HepG2 (cell line): ENCODE measurements around the gene PRDX2. TPM values are rescaled to one million over a fixed set of nuclear protein-coding genes. Genes with fewer than 3 reads are reported as not detected.

Experiments
- ARNTL ChIP-seq: sonication (generic); formaldehyde crosslinking; IDR thresholded peaks from 2 replicates; pipeline ENCODE4 v1.4.0; 2020; ENCODE audit warnings: mild to moderate bottlenecking, missing genetic modification reagents
- CEBPB ChIP-seq: IDR thresholded peaks from 2 replicates; pipeline ENCODE4 v1.6.1; 2011; ENCODE audit warnings: low read depth, low read length, improper control_type of control experiment, borderline replicate concordance
- DNMT3B ChIP-seq: conservative IDR thresholded peaks from 2 replicates; pipeline ENCODE4 v1.6.1; 2016; ENCODE audit warnings: missing biosample characterization, control low read depth
- EP300 ChIP-seq, 3 experiments: sonication (generic) in 1 of 3; formaldehyde crosslinking in 1 of 3; IDR thresholded peaks; 2 replicates each; pipeline versions ENCODE4 v1.5.1 to v1.6.1; 2011 to 2020; ENCODE audit warnings: low read depth in 2 of 3, low read length in 2 of 3, borderline replicate concordance in 1 of 3, improper control_type of control experiment in 1 of 3, mild to moderate bottlenecking in 1 of 3, missing genetic modification reagents in 1 of 3, moderate library complexity in 1 of 3
- GTF3A ChIP-seq: sonication (generic); formaldehyde crosslinking; conservative IDR thresholded peaks from 2 replicates; pipeline ENCODE4 v1.4.0; 2020; ENCODE audit warnings: mild to moderate bottlenecking, missing genetic modification reagents
- HMG20B ChIP-seq: conservative IDR thresholded peaks from 2 replicates; pipeline ENCODE4 v1.6.1; 2016; ENCODE audit warnings: missing genetic modification reagents, missing compliant biosample characterization
- PHB2 ChIP-seq: fragments of 450-650 bp; IDR thresholded peaks from 2 replicates; pipeline ENCODE4 v1.6.1; 2018; ENCODE audit not compliant: partially characterized antibody
- RBM22 ChIP-seq: fragments of 200-400 bp; formaldehyde crosslinking; optimal IDR thresholded peaks from 2 replicates; pipeline ENCODE3; 2017; ENCODE audit warnings: mild to moderate bottlenecking, low read length, moderate library complexity
- STAG1 ChIP-seq: sonication (generic); formaldehyde crosslinking; IDR thresholded peaks from 2 replicates; pipeline ENCODE4 v1.4.0; 2020; ENCODE audit warnings: missing genetic modification reagents
- TBX2 ChIP-seq: sonication (generic); formaldehyde crosslinking; IDR thresholded peaks from 2 replicates; pipeline ENCODE4 v1.5.0; 2020; ENCODE audit warnings: missing genetic modification reagents, mild to moderate bottlenecking, borderline replicate concordance
- TEAD3 ChIP-seq: optimal IDR thresholded peaks from 2 replicates; pipeline ENCODE3; 2016; ENCODE audit warnings: borderline replicate concordance
- YY1 ChIP-seq: IDR thresholded peaks from 2 replicates; pipeline ENCODE4 v1.6.1; 2011; ENCODE audit warnings: low read length, low read depth, moderate library complexity, mild to moderate bottlenecking; ENCODE audit not compliant: insufficient read depth, insufficient replicate concordance
- ZBTB38 ChIP-seq: sonication (generic); formaldehyde crosslinking; IDR thresholded peaks from 2 replicates; pipeline ENCODE4 v1.5.1; 2020; ENCODE audit warnings: mild to moderate bottlenecking, missing genetic modification reagents
- ZC3H13 ChIP-seq: sonication (generic); formaldehyde crosslinking; IDR thresholded peaks from 2 replicates; pipeline ENCODE4 v1.8.1; 2023; ENCODE audit warnings: mild to moderate bottlenecking, missing genetic modification reagents, moderate library complexity
- ZFAT ChIP-seq: sonication (generic); formaldehyde crosslinking; conservative IDR thresholded peaks from 2 replicates; pipeline ENCODE4 v1.8.1; 2023; ENCODE audit warnings: missing genetic modification reagents, inconsistent platforms
- ZNF263 ChIP-seq: sonication (generic); formaldehyde crosslinking; IDR thresholded peaks from 2 replicates; pipeline ENCODE4 v1.4.0; 2020; ENCODE audit warnings: missing genetic modification reagents
- ZNF367 ChIP-seq: sonication (generic); formaldehyde crosslinking; IDR thresholded peaks from 2 replicates; pipeline ENCODE4 v1.4.0; 2020; ENCODE audit warnings: missing genetic modification reagents, borderline replicate concordance
- ZNF451 ChIP-seq: sonication (generic); formaldehyde crosslinking; IDR thresholded peaks from 2 replicates; pipeline ENCODE4 v1.5.0; 2020; ENCODE audit warnings: mild to moderate bottlenecking, missing genetic modification reagents
- ZNF549 ChIP-seq: sonication (generic); formaldehyde crosslinking; IDR thresholded peaks from 2 replicates; pipeline ENCODE4 v1.5.0; 2020; ENCODE audit warnings: missing genetic modification reagents
- ZNF629 ChIP-seq: sonication (generic); formaldehyde crosslinking; conservative IDR thresholded peaks from 2 replicates; pipeline ENCODE4 v1.5.0; 2020; ENCODE audit warnings: missing genetic modification reagents
- ZNF660 ChIP-seq: sonication (generic); formaldehyde crosslinking; IDR thresholded peaks from 2 replicates; pipeline ENCODE4 v1.5.1; 2020; ENCODE audit warnings: mild to moderate bottlenecking, low read depth, missing genetic modification reagents, borderline replicate concordance
- ZNF790 ChIP-seq: sonication (generic); formaldehyde crosslinking; IDR thresholded peaks from 2 replicates; pipeline ENCODE4 v1.8.0; 2022; ENCODE audit warnings: missing genetic modification reagents, mild to moderate bottlenecking, borderline replicate concordance
- polyA plus RNA-seq, 8 experiments: library from polyadenylated mRNA; depleted of rRNA in 3 of 8; stranded (reverse) in 7 of 8; unstranded in 1 of 8; fragments of >200 nt; fragmentation: Illumina TruSeq in 4 of 8; extraction: Trizol in 4 of 8; gene quantifications; 2 replicates each; pipeline versions ENCODE4 v1.2.1 to v1.2.3, GENCODE V29; 2011 to 2016; ENCODE audit warnings: low read depth in 4 of 8, missing spikeins in 1 of 8, mixed read lengths in 1 of 8; ENCODE audit not compliant: insufficient read depth in 1 of 8
- total RNA-seq, 5 experiments: library from RNA; depleted of rRNA; stranded (reverse); fragments of >200 nt; fragmentation: Illumina TruSeq; extraction: Trizol; gene quantifications; 2 replicates each; pipeline ENCODE4 v1.2.3, GENCODE V29; 2016; ENCODE audit warnings: low read depth in 1 of 5
- TF ChIP-seq, protein P1 (sequence below): IDR thresholded peaks from 2 replicates; pipeline ENCODE4 v1.6.1; 2016; ENCODE audit warnings: mild to moderate bottlenecking, missing biosample characterization, missing genetic modification reagents
- TF ChIP-seq, protein P2 (sequence below): sonication (generic); formaldehyde crosslinking; IDR thresholded peaks from 2 replicates; pipeline ENCODE4 v1.8.0; 2022; ENCODE audit warnings: missing genetic modification reagents, low read depth, mild to moderate bottlenecking, borderline replicate concordance
- TF ChIP-seq, protein P3 (sequence below): IDR thresholded peaks from 2 replicates; pipeline ENCODE4 v1.6.1; 2018; ENCODE audit warnings: missing genetic modification reagents, mild to moderate bottlenecking, missing compliant biosample characterization
- TF ChIP-seq, protein P4 (sequence below): sonication (generic); formaldehyde crosslinking; IDR thresholded peaks from 2 replicates; pipeline ENCODE4 v1.5.1; 2020; ENCODE audit warnings: missing genetic modification reagents, mild to moderate bottlenecking, borderline replicate concordance
- TF ChIP-seq, protein P5 (sequence below): sonication (generic); formaldehyde crosslinking; IDR thresholded peaks from 2 replicates; pipeline ENCODE4 v1.5.0; 2020; ENCODE audit warnings: missing genetic modification reagents, mild to moderate bottlenecking, borderline replicate concordance

PRDX2 gene
- total and polyA plus RNA-seq, 2 of the 13 experiments (the other 11 are each of a cell fraction or from before 2014, with no cell fraction given) = 218 to 381 TPM

DNA sequence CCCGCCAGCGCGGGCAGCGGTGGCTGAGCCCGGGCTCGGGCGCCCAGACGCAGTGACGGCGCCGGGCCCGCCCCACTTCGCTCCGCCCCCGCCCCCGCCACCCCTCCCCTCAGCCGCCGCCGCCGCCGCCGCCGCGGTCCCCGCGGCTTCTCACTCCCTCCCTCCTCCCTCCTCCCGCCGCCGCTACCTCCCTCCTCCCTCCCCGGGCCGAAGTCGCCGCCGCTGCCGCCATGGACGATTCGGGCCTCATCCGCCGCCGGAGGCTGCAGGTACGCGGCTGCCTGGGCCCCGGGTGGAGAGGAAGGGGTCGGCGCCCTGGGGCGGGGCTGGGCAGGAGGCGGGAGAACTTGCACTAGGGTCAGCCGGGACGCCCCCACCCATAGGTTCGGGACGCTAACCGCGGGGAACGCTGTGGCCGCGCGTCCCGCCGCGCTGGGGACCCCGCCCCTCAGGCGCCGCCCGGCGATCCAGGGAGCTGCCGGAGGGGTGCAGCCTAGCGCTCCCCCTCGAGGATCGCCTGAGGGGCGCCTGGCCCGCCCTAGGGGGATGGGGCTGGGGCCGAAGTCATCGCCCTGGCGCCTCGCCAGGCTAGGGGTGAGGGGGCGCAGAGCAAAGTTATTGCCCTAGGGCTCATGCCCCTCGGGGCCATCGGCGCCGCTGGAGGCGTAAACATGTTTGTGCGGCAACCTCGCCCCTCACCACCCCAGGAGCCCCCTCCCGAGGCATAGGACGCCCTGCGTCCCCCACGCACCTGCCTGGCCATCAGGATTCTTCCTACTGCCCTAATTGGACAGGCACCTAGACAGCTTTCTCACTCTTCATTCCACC is 32.4 kb upstream of the PRDX2 start (continued):
- peak; percentile 13 for TF ChIP-seq YY1
- no peak for TF ChIP-seq PHB2
- TF ChIP-seq ARNTL (CRISPR knock-in tag) = no peak
- no peak for TF ChIP-seq DNMT3B
- TF ChIP-seq HMG20B (CRISPR knock-in tag) = no peak
- TF ChIP-seq ZNF451 (CRISPR knock-in tag) = no peak
- TF ChIP-seq ZNF629 (CRISPR knock-in tag) = no peak
- no peak for TF ChIP-seq GTF3A (CRISPR knock-in tag)
- TF ChIP-seq ZNF660 = no peak
- TF ChIP-seq ZNF263 = peak; percentile 80
- TF ChIP-seq TBX2 (CRISPR knock-in tag) = 0 out of 2 replicates have a peak, but pooled peaks have one; percentile 17
- no peak for TF ChIP-seq TEAD3 (CRISPR knock-in tag)
- TF ChIP-seq, protein P1, sequence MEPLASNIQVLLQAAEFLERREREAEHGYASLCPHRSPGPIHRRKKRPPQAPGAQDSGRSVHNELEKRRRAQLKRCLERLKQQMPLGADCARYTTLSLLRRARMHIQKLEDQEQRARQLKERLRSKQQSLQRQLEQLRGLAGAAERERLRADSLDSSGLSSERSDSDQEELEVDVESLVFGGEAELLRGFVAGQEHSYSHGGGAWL (CRISPR knock-in tag) = no peak
- no peak for TF ChIP-seq ZNF790 (CRISPR knock-in tag)
- TF ChIP-seq, protein P2, sequence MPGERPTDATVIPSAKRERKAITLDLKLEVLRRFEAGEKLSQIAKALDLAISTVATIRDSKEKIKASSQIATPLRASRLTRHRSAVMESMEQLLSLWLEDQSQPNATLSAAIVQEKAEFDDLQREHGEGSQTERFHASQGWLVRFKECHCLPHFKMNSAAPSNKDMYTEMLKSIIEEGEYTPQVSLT (CRISPR knock-in tag) = no peak
- TF ChIP-seq ZNF367 (CRISPR knock-in tag) = no peak
- no peak for TF ChIP-seq RBM22
- TF ChIP-seq CEBPB = no peak
- TF ChIP-seq EP300 (IDR thresholded peaks at IDR 0.05; ENCODE audit: low read depth in 2 of 2, low read length in 2 of 2) = no peak
- TF ChIP-seq EP300 (CRISPR knock-in tag; IDR thresholded peaks at IDR 0.05; ENCODE audit: borderline replicate concordance) = no peak
- no peak for TF ChIP-seq STAG1 (CRISPR knock-in tag)
- no peak for TF ChIP-seq ZNF549 (CRISPR knock-in tag)
- TF ChIP-seq ZBTB38 = no peak
- no peak for TF ChIP-seq ZC3H13 (CRISPR knock-in tag)
- no peak for TF ChIP-seq ZFAT (CRISPR knock-in tag)
- TF ChIP-seq, protein P3, sequence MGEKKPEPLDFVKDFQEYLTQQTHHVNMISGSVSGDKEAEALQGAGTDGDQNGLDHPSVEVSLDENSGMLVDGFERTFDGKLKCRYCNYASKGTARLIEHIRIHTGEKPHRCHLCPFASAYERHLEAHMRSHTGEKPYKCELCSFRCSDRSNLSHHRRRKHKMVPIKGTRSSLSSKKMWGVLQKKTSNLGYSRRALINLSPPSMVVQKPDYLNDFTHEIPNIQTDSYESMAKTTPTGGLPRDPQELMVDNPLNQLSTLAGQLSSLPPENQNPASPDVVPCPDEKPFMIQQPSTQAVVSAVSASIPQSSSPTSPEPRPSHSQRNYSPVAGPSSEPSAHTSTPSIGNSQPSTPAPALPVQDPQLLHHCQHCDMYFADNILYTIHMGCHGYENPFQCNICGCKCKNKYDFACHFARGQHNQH (CRISPR knock-in tag) = no peak
- TF ChIP-seq, protein P4, sequence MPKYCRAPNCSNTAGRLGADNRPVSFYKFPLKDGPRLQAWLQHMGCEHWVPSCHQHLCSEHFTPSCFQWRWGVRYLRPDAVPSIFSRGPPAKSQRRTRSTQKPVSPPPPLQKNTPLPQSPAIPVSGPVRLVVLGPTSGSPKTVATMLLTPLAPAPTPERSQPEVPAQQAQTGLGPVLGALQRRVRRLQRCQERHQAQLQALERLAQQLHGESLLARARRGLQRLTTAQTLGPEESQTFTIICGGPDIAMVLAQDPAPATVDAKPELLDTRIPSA (CRISPR knock-in tag) = no peak
- TF ChIP-seq, protein P5, sequence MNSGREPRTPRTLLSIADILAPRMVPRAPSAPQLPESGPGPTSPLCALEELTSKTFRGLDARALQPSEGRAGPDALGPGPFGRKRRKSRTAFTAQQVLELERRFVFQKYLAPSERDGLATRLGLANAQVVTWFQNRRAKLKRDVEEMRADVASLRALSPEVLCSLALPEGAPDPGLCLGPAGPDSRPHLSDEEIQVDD = no peak
